ENCODE measurements around the gene MT1HL1.

DNA sequence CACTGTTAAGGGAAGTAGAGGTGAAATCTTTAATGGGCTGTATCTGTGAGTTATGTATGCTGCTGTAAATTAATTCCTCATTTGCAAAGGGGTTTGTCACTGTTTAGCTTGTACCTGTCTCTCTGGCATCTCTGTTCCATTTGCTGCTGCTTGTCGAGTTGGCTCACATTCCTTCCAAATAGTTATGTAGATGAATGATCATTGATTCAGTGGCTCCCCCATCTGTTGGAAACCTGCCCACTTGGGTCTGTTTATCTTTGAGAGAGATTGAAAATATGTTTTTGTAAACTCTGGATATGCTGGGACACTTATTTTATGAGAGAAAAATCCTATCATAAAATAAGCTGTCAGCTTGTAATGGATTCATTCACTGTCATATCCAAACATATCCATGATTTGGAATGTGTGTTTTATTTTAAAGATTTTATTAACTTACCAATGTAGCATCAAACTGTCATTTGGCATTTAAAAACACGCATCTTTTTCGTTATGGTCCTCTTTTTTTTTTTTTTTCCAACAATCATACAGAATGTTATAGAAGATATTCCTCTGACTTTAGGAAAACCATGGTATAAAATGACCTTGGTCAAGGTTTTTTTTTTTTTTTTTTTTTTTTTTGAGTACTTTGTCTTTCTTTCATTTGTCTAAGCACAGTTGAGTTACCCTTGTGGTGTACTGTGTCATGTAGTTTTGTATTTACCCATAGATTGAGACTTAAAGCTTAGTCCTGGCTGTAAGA, 41.2 kb upstream of the MT1HL1 start:
- TF ChIP-seq EZH2phosphoT487 (IDR thresholded peaks at IDR 0.05; ENCODE audit: insufficient read depth, low read depth): no peak
- no peak for TF ChIP-seq EZH2 (IDR thresholded peaks at IDR 0.05; ENCODE audit: insufficient read depth, poor library complexity, severe bottlenecking)

Measured in GM23248 (cell line).